DOHH2 (cell line): ENCODE results near the gene COL18A1.

Source experiments
- H3F3A ChIP-seq: fragments of 200-600 bp; sonication (generic), shearing (Covaris generic); 2 replicates; pipeline ENCODE4 v1.6.0; 2016; ENCODE audit warnings: antibody characterized with exemption, mild to moderate bottlenecking; ENCODE audit not compliant: control insufficient read depth, insufficient read depth
- H3K27ac ChIP-seq: fragments of 200-600 bp; sonication (generic); 2 replicates; pipeline ENCODE4 v1.5.1; 2014; ENCODE audit warnings: low read depth, mild to moderate bottlenecking, low read length, moderate library complexity
- H3K27me3 ChIP-seq: fragments of 200-600 bp; sonication (generic); 2 replicates; pipeline ENCODE4 v1.6.1; 2014; ENCODE audit warnings: mild to moderate bottlenecking, low read length, mixed read lengths; ENCODE audit not compliant: control insufficient read depth
- H3K36me3 ChIP-seq: fragments of 200-600 bp; sonication (generic); 2 replicates; pipeline ENCODE4 v1.6.1; 2014; ENCODE audit warnings: mild to moderate bottlenecking, low read length, moderate library complexity, mixed read lengths; ENCODE audit not compliant: control insufficient read depth
- H3K4me1 ChIP-seq: fragments of 200-600 bp; sonication (generic); 2 replicates; pipeline ENCODE4 v1.6.1; 2014; ENCODE audit warnings: mild to moderate bottlenecking, low read length, mixed read lengths; ENCODE audit not compliant: control insufficient read depth
- H3K4me2 ChIP-seq: fragments of 200-600 bp; sonication (generic); 2 replicates; pipeline ENCODE4 v1.6.0; 2014; ENCODE audit warnings: mild to moderate bottlenecking, low read length, moderate library complexity
- H3K4me3 ChIP-seq: fragments of 200-600 bp; sonication (generic); 2 replicates; pipeline ENCODE4 v1.5.1; 2014; ENCODE audit warnings: mild to moderate bottlenecking, low read length, mixed read lengths
- H3K79me2 ChIP-seq: fragments of 200-600 bp; sonication (generic); 2 replicates; pipeline ENCODE4 v1.6.1; 2014; ENCODE audit warnings: mild to moderate bottlenecking, low read length, mixed read lengths; ENCODE audit not compliant: control insufficient read depth
- H3K9me2 ChIP-seq: fragments of 200-600 bp; sonication (generic); replicated peaks from 2 replicates; pipeline ENCODE4 v1.6.1; 2014; ENCODE audit warnings: mild to moderate bottlenecking, low read length, mixed read lengths; ENCODE audit not compliant: control insufficient read depth
- H3K9me3 ChIP-seq: fragments of 200-600 bp; sonication (generic); 2 replicates; pipeline ENCODE4 v1.6.1; 2014; ENCODE audit warnings: antibody characterized with exemption, low read length, mixed read lengths; ENCODE audit not compliant: control insufficient read depth, insufficient read depth
- H4K20me1 ChIP-seq: fragments of 200-600 bp; sonication (generic); 2 replicates; pipeline ENCODE4 v1.6.0; 2014; ENCODE audit warnings: low read depth, mild to moderate bottlenecking, antibody characterized with exemption, low read length, moderate library complexity; ENCODE audit not compliant: control insufficient read depth, insufficient read depth
- CTCF ChIP-seq: fragments of 200-600 bp; sonication (generic); IDR thresholded peaks from one replicate; pipeline ENCODE4 v1.5.1; 2014; ENCODE audit warnings: antibody characterized with exemption, mild to moderate bottlenecking, low read depth, low read length; ENCODE audit not compliant: poor library complexity, severe bottlenecking
- EZH2phosphoT487 ChIP-seq: fragments of 200-600 bp; sonication (generic); IDR thresholded peaks from 2 replicates; pipeline ENCODE4 v1.6.1; 2017; ENCODE audit warnings: borderline replicate concordance, mild to moderate bottlenecking, antibody characterized with exemption, low read length, moderate library complexity, mixed read lengths

COL18A1 gene

GRCh38 chr21:45465611-45466329 lies 60.8 kb downstream of the COL18A1 start:
- Histone ChIP-seq H3K79me2 (no peaks in the 10 kb centered on the region), H3K4me1 (no peaks in the 10 kb centered on the region), H3K9me2 (no peaks in the 10 kb centered on the region), H3F3A (no peaks in the 10 kb centered on the region), H4K20me1 (no peaks in the 10 kb centered on the region), H3K27me3 (0 out of 2 replicates have a peak, but pooled peaks cover 2% of the 10 kb centered on the region), H3K9me3 (no peaks in the 10 kb centered on the region), H3K36me3 (no peaks in the 10 kb centered on the region), H3K4me2 (no peak overlapping the region), H3K27ac (no peak overlapping the region), H3K4me3 (no peak overlapping the region)
- TF ChIP-seq CTCF (no peak), EZH2phosphoT487 (no peak)

GRCh38 chr21:45466330-45467220 lies 61.6 kb downstream of the COL18A1 start:
- no peaks in the 10 kb centered on the region for H3K4me1 ChIP-seq
- H3F3A ChIP-seq: no peaks in the 10 kb centered on the region
- no peaks in the 10 kb centered on the region for H3K9me2 ChIP-seq
- H3K27me3 ChIP-seq: 0 out of 2 replicates have a peak, but pooled peaks cover 2% of the 10 kb centered on the region
- TF ChIP-seq EZH2phosphoT487: no peak
- no peak for TF ChIP-seq CTCF
- no peak overlapping the region for H3K4me3 ChIP-seq
- no peaks in the 10 kb centered on the region for H4K20me1 ChIP-seq
- no peaks in the 10 kb centered on the region for H3K79me2 ChIP-seq
- H3K36me3 ChIP-seq: no peaks in the 10 kb centered on the region
- H3K27ac ChIP-seq: no peak overlapping the region
- H3K9me3 ChIP-seq: no peaks in the 10 kb centered on the region
- H3K4me2 ChIP-seq: no peak overlapping the region

- H3K36me3 ChIP-seq: no peaks in the 10 kb centered on the region
These were observed 62.3 kb downstream of the COL18A1 start for GRCh38 chr21:45467221-45467779.

More at GRCh38 chr21:45467221-45467779, 62.3 kb downstream of the COL18A1 start:
- 0 out of 2 replicates have a peak, but pooled peaks cover 2% of the 10 kb centered on the region for H3K27me3 ChIP-seq
- H3F3A ChIP-seq: no peaks in the 10 kb centered on the region
- no peaks in the 10 kb centered on the region for H3K4me1 ChIP-seq
- TF ChIP-seq CTCF: no peak
- no peak for TF ChIP-seq EZH2phosphoT487
- no peaks in the 10 kb centered on the region for H3K79me2 ChIP-seq
- H3K9me3 ChIP-seq: no peaks in the 10 kb centered on the region
- no peak overlapping the region for H3K4me2 ChIP-seq
- H3K4me3 ChIP-seq: no peak overlapping the region
- no peaks in the 10 kb centered on the region for H4K20me1 ChIP-seq
- no peaks in the 10 kb centered on the region for H3K9me2 ChIP-seq
- H3K27ac ChIP-seq: no peak overlapping the region
